GM23338 (cell line): Measurements from ENCODE around the gene ASPG. TPM values are rescaled to one million over a fixed set of nuclear protein-coding genes. Genes with fewer than 3 reads are reported as not detected.

ENCODE experiments used
- ATAC-seq: fragments of 200-7000 bp; cut with Tn5 transposase; 3 replicates; pipeline ENCODE4 v1.9.1; 2020
- DNase-seq: peaks from one replicate; pipeline ENCODE4 v3.0.0-alpha.2; 2015; ENCODE audit warnings: low spot score
- H2AFZ ChIP-seq: fragments of 200-600 bp; sonication (generic); 2 replicates; pipeline ENCODE4 v1.8.0; 2016; ENCODE audit warnings: antibody characterized with exemption, mild to moderate bottlenecking, moderate library complexity
- H3F3A ChIP-seq: fragments of 200-600 bp; sonication (generic); replicated peaks from 2 replicates; pipeline ENCODE4 v1.8.0; 2017; ENCODE audit warnings: antibody characterized with exemption, mixed run types, low read depth
- H3K27ac ChIP-seq: fragments of 200-600 bp; sonication (generic); 2 replicates; pipeline ENCODE4 v1.6.1; 2016; ENCODE audit warnings: low read depth
- H3K27me3 ChIP-seq: fragments of 200-600 bp; sonication (generic); 2 replicates; pipeline ENCODE4 v1.8.0; 2016; ENCODE audit warnings: mild to moderate bottlenecking, mixed run types, moderate library complexity; ENCODE audit not compliant: insufficient read depth
- H3K36me3 ChIP-seq: fragments of 200-600 bp; sonication (generic); 2 replicates; pipeline ENCODE4 v1.8.0; 2016; ENCODE audit warnings: mild to moderate bottlenecking; ENCODE audit not compliant: insufficient read depth
- H3K4me1 ChIP-seq: fragments of 200-600 bp; sonication (generic); 2 replicates; pipeline ENCODE4 v1.8.0; 2016; ENCODE audit warnings: mild to moderate bottlenecking, moderate library complexity; ENCODE audit not compliant: insufficient read depth
- H3K4me2 ChIP-seq: fragments of 200-600 bp; sonication (generic); 2 replicates; pipeline ENCODE4 v1.7.1; 2017; ENCODE audit warnings: mixed run types
- H3K4me3 ChIP-seq: fragments of 200-600 bp; sonication (generic); 2 replicates; pipeline ENCODE4 v1.6.1; 2016; ENCODE audit warnings: mixed run types
- H3K79me2 ChIP-seq: fragments of 200-600 bp; sonication (generic); replicated peaks from 2 replicates; pipeline ENCODE4 v1.8.0; 2017; ENCODE audit warnings: mild to moderate bottlenecking; ENCODE audit not compliant: insufficient read depth
- H3K9me2 ChIP-seq: fragments of 200-600 bp; sonication (generic); 2 replicates; pipeline ENCODE4 v1.8.0; 2017; ENCODE audit not compliant: insufficient read depth
- H4K20me1 ChIP-seq: fragments of 200-600 bp; sonication (generic); replicated peaks from 2 replicates; pipeline ENCODE4 v1.8.0; 2017; ENCODE audit warnings: mild to moderate bottlenecking; ENCODE audit not compliant: insufficient read depth
- H3K27ac Mint-ChIP-seq: 2 replicates; pipeline ENCODE4 v1.8.0; 2020; ENCODE audit warnings: inconsistent platforms, mild to moderate bottlenecking, moderate library complexity, mixed read lengths
- H3K27me3 Mint-ChIP-seq: 3 replicates; pipeline ENCODE4 v1.8.0; 2022; ENCODE audit warnings: low read depth, mild to moderate bottlenecking, moderate library complexity, mixed read lengths, inconsistent platforms; ENCODE audit not compliant: insufficient read depth, poor library complexity
- H3K36me3 Mint-ChIP-seq: 3 replicates; pipeline ENCODE4 v1.8.0; 2021; ENCODE audit warnings: low read depth, mild to moderate bottlenecking, inconsistent platforms, moderate library complexity, mixed read lengths
- H3K4me1 Mint-ChIP-seq: 3 replicates; pipeline ENCODE4 v1.8.0; 2020; ENCODE audit warnings: mild to moderate bottlenecking, inconsistent platforms, mixed read lengths
- H3K4me3 Mint-ChIP-seq: 3 replicates; pipeline ENCODE4 v1.8.0; 2021; ENCODE audit warnings: moderate library complexity, mild to moderate bottlenecking, inconsistent platforms, mixed read lengths
- H3K9me3 Mint-ChIP-seq: 3 replicates; pipeline ENCODE4 v1.8.0; 2020; ENCODE audit warnings: moderate library complexity, mild to moderate bottlenecking, inconsistent platforms, mixed read lengths
- EZH2phosphoT487 ChIP-seq: fragments of 200-600 bp; sonication (generic); IDR thresholded peaks from one replicate; pipeline ENCODE4 v1.8.1; 2018; ENCODE audit warnings: antibody characterized with exemption; ENCODE audit not compliant: unreplicated experiment
- REST ChIP-seq: IDR thresholded peaks from one replicate; pipeline ENCODE4 v1.6.1; 2018; ENCODE audit warnings: antibody characterized with exemption; ENCODE audit not compliant: unreplicated experiment
- STAT1 ChIP-seq: IDR thresholded peaks from one replicate; pipeline ENCODE4 v1.6.1; 2016; ENCODE audit warnings: antibody characterized with exemption; ENCODE audit not compliant: unreplicated experiment
- ZNF331 ChIP-seq: fragments of 250-450 bp; sonication (Bioruptor Pico); IDR thresholded peaks from 2 replicates; pipeline ENCODE4 v1.5.0; 2020; ENCODE audit warnings: low read depth, mild to moderate bottlenecking, moderate library complexity
- polyA plus RNA-seq: library from polyadenylated mRNA; unstranded; fragments of >200 nt; fragmentation: Nextera tagmentation; extraction: Ambion mirVana; gene quantifications from 2 replicates; pipeline ENCODE4 v1.2.1, GENCODE V29; 2016
- total RNA-seq: library from RNA; depleted of rRNA; stranded (reverse); fragments of >200 nt; shearing (Covaris generic); gene quantifications from 2 replicates; pipeline ENCODE4 v1.2.3, GENCODE V29; 2014

The ASPG gene
- total and polyA plus RNA-seq, 2 experiments from 2014 or later: 0.61 to 6.2 TPM

GRCh38 chr14:104108570-104109541 lies 23.4 kb downstream of the ASPG start:
- H3K9me3 Mint-ChIP-seq: no peaks in the 10 kb centered on the region
- Histone ChIP-seq H3K79me2 (no peaks in the 10 kb centered on the region), H3K36me3 (no peaks in the 10 kb centered on the region), H3K4me1 (no peaks in the 10 kb centered on the region), H3K27ac (no peak overlapping the region), H3K4me3 (no peak overlapping the region), H3K27me3 (no peaks in the 10 kb centered on the region), H4K20me1 (no peaks in the 10 kb centered on the region), H3K9me2 (no peaks in the 10 kb centered on the region), H3K4me2 (no peak overlapping the region), H3F3A (no peaks in the 10 kb centered on the region), H2AFZ (no peak overlapping the region)
- peaks cover 4% of the 10 kb centered on the region; the same call in 2 of the 3 replicates for H3K4me1 Mint-ChIP-seq
- no peak overlapping the region for H3K27ac Mint-ChIP-seq
- DNase-seq (no peak), ATAC-seq (peak; percentile 8; the same call in 2 of the 3 replicates)
- no peaks in the 10 kb centered on the region for H3K36me3 Mint-ChIP-seq
- H3K27me3 Mint-ChIP-seq: peaks cover 11% of the 10 kb centered on the region
- no peak overlapping the region for H3K4me3 Mint-ChIP-seq
- no peak for TF ChIP-seq ZNF331 (CRISPR knock-in tag)
- no peak for TF ChIP-seq EZH2phosphoT487

- Mint-ChIP-seq H3K27me3 (peaks cover 11% of the 10 kb centered on the region), H3K9me3 (no peaks in the 10 kb centered on the region), H3K4me1 (peaks cover 4% of the 10 kb centered on the region; the same call in 2 of the 3 replicates), H3K36me3 (no peaks in the 10 kb centered on the region), H3K27ac (no peak overlapping the region), H3K4me3 (no peak overlapping the region)
- no peaks in the 10 kb centered on the region for H3K27me3 ChIP-seq
- no peak overlapping the region for H3K27ac ChIP-seq
- H3K4me3 ChIP-seq: no peak overlapping the region
- H4K20me1 ChIP-seq: no peaks in the 10 kb centered on the region
- DNase-seq: no peak
- H3K9me2 ChIP-seq: no peaks in the 10 kb centered on the region
- no peaks in the 10 kb centered on the region for H3K36me3 ChIP-seq
- H3F3A ChIP-seq: no peaks in the 10 kb centered on the region
- TF ChIP-seq STAT1: no peak
- no peak for TF ChIP-seq REST
- no peak overlapping the region for H2AFZ ChIP-seq
- H3K4me2 ChIP-seq: no peak overlapping the region
- no peaks in the 10 kb centered on the region for H3K79me2 ChIP-seq
- no peaks in the 10 kb centered on the region for H3K4me1 ChIP-seq
- ATAC-seq: no peak
Observed at GRCh38 chr14:104109731-104110361, 24.3 kb downstream of the ASPG start.
